ENCODE data around the gene NGEF.

The NGEF gene

GRCh38 chr2:233000886-233001750 lies 11.9 kb downstream of the NGEF start:
- DNase-seq (ENCODE audit: low read depth in 3 of 3, low spot score in 1 of 3), result no peak

GRCh38 chr2:232999354-232999753 lies 13.7 kb downstream of the NGEF start:
- DNase-seq (ENCODE audit: low read depth in 3 of 3, low spot score in 1 of 3), result no peak

DNA sequence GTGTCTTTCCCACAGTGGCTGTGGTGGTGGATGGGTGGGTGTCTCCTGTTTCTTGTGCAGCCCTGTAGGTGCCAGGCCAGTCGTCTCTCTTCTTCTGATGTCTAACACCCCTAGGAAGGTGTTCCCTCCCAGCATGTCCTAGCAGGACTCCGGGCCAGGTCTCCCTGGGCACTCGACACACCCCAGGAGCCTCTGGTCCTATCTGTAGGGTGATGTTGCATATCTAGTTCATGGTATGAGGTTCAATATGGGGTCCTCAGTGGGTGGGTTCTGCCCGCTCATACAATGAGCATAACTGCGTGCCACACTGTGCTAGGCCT lies 14.4 kb downstream of the NGEF start:
- DNase-seq (ENCODE audit: low read depth in 3 of 3, low spot score in 1 of 3), result no peak

- DNase-seq (ENCODE audit: low read depth in 3 of 3, low spot score in 1 of 3), result no peak
These were observed 15.0 kb downstream of the NGEF start for GRCh38 chr2:232997749-232998665.

GRCh38 chr2:232994446-232994845 lies 18.6 kb downstream of the NGEF start:
- DNase-seq (ENCODE audit: low read depth in 3 of 3, low spot score in 1 of 3), result no peak

- DNase-seq (ENCODE audit: low read depth in 3 of 3, low spot score in 1 of 3), result no peak
These were observed 19.7 kb downstream of the NGEF start for GRCh38 chr2:232993231-232993821.

GRCh38 chr2:232986155-232986554 lies 26.9 kb downstream of the NGEF start:
- DNase-seq (ENCODE audit: low read depth in 3 of 3, low spot score in 1 of 3), result no peak

DNA sequence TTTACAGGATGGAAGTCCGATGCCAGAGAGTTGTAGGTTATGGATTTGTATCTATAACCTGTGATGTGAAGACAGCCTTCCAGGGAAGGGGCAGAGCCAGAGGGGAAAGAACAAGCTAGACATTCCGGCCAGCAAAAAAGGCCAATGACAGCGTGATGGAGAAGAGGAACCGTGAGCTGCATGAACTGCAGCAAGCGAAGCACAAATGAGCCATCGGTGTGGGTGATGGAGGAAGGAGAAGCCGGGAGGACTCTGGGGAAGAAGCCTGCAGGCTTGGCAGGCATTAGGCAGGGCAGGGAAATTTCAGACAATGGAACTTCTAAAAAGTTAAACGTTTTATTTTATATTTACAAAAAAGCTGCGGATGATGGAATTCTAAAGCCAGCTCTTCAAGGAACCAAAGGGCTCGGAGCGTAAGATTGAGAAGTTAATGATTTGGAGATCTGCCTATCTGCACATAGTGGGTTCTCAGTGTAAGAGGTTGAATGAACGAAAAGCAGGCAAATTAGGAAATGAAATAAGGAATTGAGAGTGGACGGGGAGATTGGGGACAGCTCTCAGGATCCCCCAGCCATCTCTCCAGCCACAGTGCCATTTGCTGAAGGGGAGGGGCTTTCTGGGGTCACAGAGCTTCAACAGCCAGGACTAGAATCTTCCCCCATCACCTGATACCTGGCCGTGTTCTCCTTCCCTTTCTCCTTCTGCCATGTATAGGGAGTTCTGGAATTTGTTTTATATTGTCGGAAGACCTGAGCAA lies 28.4 kb downstream of the NGEF start:
- DNase-seq (ENCODE audit: low read depth in 3 of 3, low spot score in 1 of 3), result no peak

- no peak for DNase-seq (ENCODE audit: low read depth in 3 of 3, low spot score in 1 of 3)
These were observed 29.4 kb downstream of the NGEF start for GRCh38 chr2:232983669-232984140.

- no peak for DNase-seq (ENCODE audit: low read depth in 3 of 3, low spot score in 1 of 3)
These were observed 30.0 kb downstream of the NGEF start for GRCh38 chr2:232982926-232983668.

DNA sequence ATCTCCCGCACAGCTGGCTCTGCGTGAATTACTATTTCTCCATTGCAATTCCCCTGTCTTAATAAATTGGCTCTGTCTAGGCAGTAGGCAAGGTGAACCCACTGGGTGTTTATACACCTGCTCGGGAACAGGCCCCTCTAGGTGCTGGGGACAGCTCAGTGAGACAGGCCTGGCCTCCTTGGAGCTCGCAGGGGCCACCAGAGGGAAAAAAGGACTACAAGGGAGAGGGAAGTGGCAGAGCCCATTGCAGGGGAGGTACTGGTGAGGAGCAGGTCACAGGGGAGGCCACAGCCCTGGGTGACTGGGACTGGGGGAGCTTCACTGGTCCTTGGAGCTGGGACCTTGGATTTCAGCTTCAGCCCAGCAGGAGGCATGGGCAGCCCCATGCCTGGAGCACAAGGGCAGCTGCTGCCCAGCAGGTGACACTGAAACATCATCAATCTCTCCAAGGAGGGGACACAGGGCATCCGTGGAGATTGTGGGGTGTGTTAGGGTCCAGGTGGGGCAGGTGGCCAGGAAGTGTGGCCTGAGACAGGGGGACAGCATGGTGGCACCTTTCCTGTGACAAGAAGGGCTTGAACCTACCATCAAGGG lies 31.2 kb downstream of the NGEF start:
- no peak for DNase-seq (ENCODE audit: low read depth in 3 of 3, low spot score in 1 of 3)

GRCh38 chr2:232981356-232981755 lies 31.7 kb downstream of the NGEF start:
- no peak for DNase-seq (ENCODE audit: low read depth in 3 of 3, low spot score in 1 of 3)

DNA sequence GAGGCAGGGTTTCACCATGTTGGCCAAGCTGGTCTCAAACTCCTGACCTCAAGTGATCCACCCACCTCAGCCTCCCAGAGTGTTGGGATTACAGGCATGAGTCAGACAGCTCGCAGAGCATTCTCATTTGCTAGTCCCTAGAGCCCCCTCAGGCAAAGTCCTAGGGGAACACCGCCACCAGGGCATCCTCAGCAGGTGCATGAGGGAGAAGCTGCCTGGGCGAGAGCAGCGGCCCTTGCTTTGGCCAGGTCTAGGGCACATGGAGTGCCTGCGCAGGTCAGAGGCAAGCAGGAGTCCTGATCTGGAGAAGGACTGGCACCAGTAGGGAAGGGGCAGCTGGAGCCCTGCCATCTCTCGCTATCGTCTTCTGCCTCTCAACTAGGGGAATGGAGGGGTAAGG lies 32.4 kb downstream of the NGEF start:
- DNase-seq (ENCODE audit: low read depth in 3 of 3, low spot score in 1 of 3), result no peak

DNA sequence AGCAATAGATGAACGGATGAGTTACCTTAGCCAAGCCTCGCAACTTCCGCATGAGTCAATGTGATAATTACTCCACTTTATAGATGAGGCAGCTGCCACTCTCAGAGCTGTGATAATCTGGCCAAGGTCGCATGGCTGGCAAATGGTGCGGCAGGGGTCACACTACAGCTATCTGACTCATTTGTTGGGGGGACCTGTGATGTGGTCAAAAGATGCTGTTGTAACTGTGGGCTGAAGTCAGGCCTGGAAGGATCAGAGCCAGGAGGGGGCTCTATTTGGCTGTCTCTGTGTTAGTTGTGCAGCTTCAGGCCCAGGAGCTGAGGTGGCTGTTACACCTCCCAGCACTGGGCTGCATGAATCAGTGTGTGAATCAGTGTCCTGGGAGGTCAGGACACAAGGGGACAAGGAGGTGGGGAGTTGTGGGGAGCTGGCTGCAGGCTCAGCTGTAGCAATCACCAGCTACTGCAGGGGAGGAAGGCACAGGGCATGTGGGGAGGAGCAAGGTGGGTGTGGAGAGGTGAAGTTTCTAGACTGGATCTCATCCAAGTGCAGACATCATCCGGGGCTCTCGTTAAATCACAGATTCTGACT lies 33.1 kb downstream of the NGEF start:
- no peak for DNase-seq (ENCODE audit: low read depth in 3 of 3, low spot score in 1 of 3)

GRCh38 chr2:232977438-232977971 lies 35.6 kb downstream of the NGEF start:
- DNase-seq (ENCODE audit: low read depth in 3 of 3, low spot score in 1 of 3), result no peak

GRCh38 chr2:232976666-232977437 lies 36.2 kb downstream of the NGEF start:
- DNase-seq (ENCODE audit: low read depth in 3 of 3, low spot score in 1 of 3), result no peak

DNA sequence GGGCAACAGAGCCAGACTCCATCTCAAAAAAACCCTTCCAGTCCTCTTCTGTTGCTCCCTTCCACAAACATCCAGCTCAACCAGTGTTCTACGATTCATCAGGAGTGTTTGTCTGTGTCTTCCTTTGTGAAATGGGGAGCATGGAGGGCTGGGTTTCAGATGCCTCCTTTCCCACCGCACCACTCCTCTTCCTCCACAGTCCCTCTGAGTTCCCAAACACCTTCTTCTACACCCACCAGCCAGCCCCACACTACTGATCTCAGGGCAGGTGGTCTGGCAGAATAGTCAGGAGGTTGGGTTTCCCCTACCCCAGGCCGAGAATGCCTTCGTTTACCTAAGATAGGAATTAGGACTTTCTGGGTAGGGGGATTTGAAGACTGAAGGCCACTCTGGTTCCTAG lies 36.9 kb downstream of the NGEF start:
- no peak for DNase-seq (ENCODE audit: low read depth in 3 of 3, low spot score in 1 of 3)

- DNase-seq (ENCODE audit: low read depth in 3 of 3, low spot score in 1 of 3), result no peak
These were observed 38.7 kb downstream of the NGEF start for GRCh38 chr2:232974396-232974795.

- no peak for DNase-seq (ENCODE audit: low read depth in 3 of 3, low spot score in 1 of 3)
These were observed 39.3 kb downstream of the NGEF start for GRCh38 chr2:232973796-232974195.
